PFSK-1 (cell line): Measurements from ENCODE around the gene CLCA4.

Experiments used
- FOXP2 ChIP-seq: optimal IDR thresholded peaks from 2 replicates; pipeline ENCODE3; 2011; ENCODE audit warnings: borderline replicate concordance, control low read depth, inconsistent platforms; ENCODE audit not compliant: insufficient read depth; ENCODE audit errors: extremely low read length, extremely low read depth
- POLR2AphosphoS5 ChIP-seq: IDR thresholded peaks from 2 replicates; pipeline ENCODE4 v1.6.1; 2012; ENCODE audit warnings: low read depth, mild to moderate bottlenecking, control low read depth, low read length, moderate library complexity
- REST ChIP-seq, 2 experiments: IDR thresholded peaks; 2 replicates each; pipeline versions ENCODE4 v1.6.1 to v1.8.0; 2011 to 2012; ENCODE audit warnings: low read depth in 2 of 2, low read length in 2 of 2, control low read depth in 1 of 2, inconsistent platforms in 1 of 2, mild to moderate bottlenecking in 1 of 2, moderate library complexity in 1 of 2; ENCODE audit not compliant: insufficient read depth in 1 of 2
- SIN3A ChIP-seq: IDR thresholded peaks from 2 replicates; pipeline ENCODE4 v1.6.1; 2012; ENCODE audit warnings: mild to moderate bottlenecking, low read length, moderate library complexity, borderline replicate concordance; ENCODE audit not compliant: insufficient read depth
- TAF1 ChIP-seq: IDR thresholded peaks from 2 replicates; pipeline ENCODE4 v1.6.1; 2012; ENCODE audit warnings: low read length, control low read depth, borderline replicate concordance; ENCODE audit not compliant: insufficient read depth

The CLCA4 gene

GRCh38 chr1:86523670-86524354 lies 23.1 kb upstream of the CLCA4 start:
- TF ChIP-seq TAF1 (no peak), POLR2AphosphoS5 (no peak)

- TF ChIP-seq SIN3A: no peak
- no peak for TF ChIP-seq REST (IDR thresholded peaks at IDR 0.05; ENCODE audit: insufficient read depth in 1 of 2, low read depth in 2 of 2, low read length in 2 of 2)
- no peak for TF ChIP-seq POLR2AphosphoS5
- TF ChIP-seq FOXP2: no peak
- TF ChIP-seq TAF1: no peak
Measured at GRCh38 chr1:86527306-86527705, 19.6 kb upstream of the CLCA4 start.

- TF ChIP-seq TAF1: no peak
- TF ChIP-seq FOXP2: no peak
- no peak for TF ChIP-seq POLR2AphosphoS5
- TF ChIP-seq REST (IDR thresholded peaks at IDR 0.05; ENCODE audit: insufficient read depth in 1 of 2, low read depth in 2 of 2, low read length in 2 of 2): no peak
- TF ChIP-seq SIN3A: no peak
Measured at GRCh38 chr1:86530211-86530845, 16.6 kb upstream of the CLCA4 start.

- TF ChIP-seq POLR2AphosphoS5 (no peak), FOXP2 (no peak), TAF1 (no peak), SIN3A (no peak), REST (IDR thresholded peaks at IDR 0.05; ENCODE audit: insufficient read depth in 1 of 2, low read depth in 2 of 2, low read length in 2 of 2) (no peak)
Measured at GRCh38 chr1:86537928-86538695, 8.8 kb upstream of the CLCA4 start.

GRCh38 chr1:86538775-86539174 lies 8.1 kb upstream of the CLCA4 start:
- TF ChIP-seq TAF1: no peak
- TF ChIP-seq FOXP2: no peak
- no peak for TF ChIP-seq SIN3A
- no peak for TF ChIP-seq REST (IDR thresholded peaks at IDR 0.05; ENCODE audit: insufficient read depth in 1 of 2, low read depth in 2 of 2, low read length in 2 of 2)
- no peak for TF ChIP-seq POLR2AphosphoS5
